Spinal cord (tissue), 10 donors: ENCODE measurements around the gene CELF5. TPM values are rescaled to one million over a fixed set of nuclear protein-coding genes. Genes with fewer than 3 reads are reported as not detected.

Experiments used
- DNase-seq, 6 donors: peaks; one replicate each; pipeline versions ENCODE4 v3.0.0 to v3.0.0-alpha.2; 2013 to 2015; ENCODE audit warnings: low spot score in 6 of 6, low read depth in 4 of 6
- H3K27ac ChIP-seq: one replicate; pipeline ENCODE4 v1.5.1; 2013; ENCODE audit warnings: low read depth, low read length, control low read depth
- H3K27me3 ChIP-seq: one replicate; pipeline ENCODE4 v1.6.1; 2013; ENCODE audit warnings: low read length; ENCODE audit not compliant: control insufficient read depth, insufficient read depth
- H3K36me3 ChIP-seq: one replicate; pipeline ENCODE4 v1.6.1; 2013; ENCODE audit warnings: low read length; ENCODE audit not compliant: control insufficient read depth, insufficient read depth
- H3K4me1 ChIP-seq: one replicate; pipeline ENCODE4 v1.6.1; 2013; ENCODE audit warnings: low read length; ENCODE audit not compliant: control insufficient read depth, insufficient read depth
- H3K4me3 ChIP-seq: one replicate; pipeline ENCODE4 v1.5.1; 2013; ENCODE audit warnings: low read depth, low read length, control low read depth
- H3K9me3 ChIP-seq: one replicate; pipeline ENCODE4 v1.6.1; 2013; ENCODE audit warnings: low read length; ENCODE audit not compliant: control insufficient read depth, insufficient read depth
- WGBS: methylation state at CpG from one replicate; pipeline ENCODE4 v1.1.5; 2013; ENCODE audit warnings: missing lambda C conversion rate; ENCODE audit not compliant: insufficient coverage; 5-methylcytosine and 5-hydroxymethylcytosine counted together
- polyA plus RNA-seq, 2 donors: library from polyadenylated mRNA; unstranded; fragments of 120-200 nt; gene quantifications; one replicate each; pipeline ENCODE4 v1.2.1, GENCODE V29; 2013; ENCODE audit not compliant: insufficient read length in 2 of 2
- total RNA-seq, 2 donors: library from RNA; depleted of rRNA in 1 of 2; stranded (reverse); fragments of 120-200 nt in 1 of 2; fragments of >200 nt in 1 of 2; gene quantifications; one replicate each; pipeline versions ENCODE4 v1.2.3 to v1.2.4, GENCODE V29; 2013 to 2014
- donor health status: healthy.

CELF5 gene
- total and polyA plus RNA-seq, 4 donors: 12.7 to 85.8 (median 50.4) TPM

DNA sequence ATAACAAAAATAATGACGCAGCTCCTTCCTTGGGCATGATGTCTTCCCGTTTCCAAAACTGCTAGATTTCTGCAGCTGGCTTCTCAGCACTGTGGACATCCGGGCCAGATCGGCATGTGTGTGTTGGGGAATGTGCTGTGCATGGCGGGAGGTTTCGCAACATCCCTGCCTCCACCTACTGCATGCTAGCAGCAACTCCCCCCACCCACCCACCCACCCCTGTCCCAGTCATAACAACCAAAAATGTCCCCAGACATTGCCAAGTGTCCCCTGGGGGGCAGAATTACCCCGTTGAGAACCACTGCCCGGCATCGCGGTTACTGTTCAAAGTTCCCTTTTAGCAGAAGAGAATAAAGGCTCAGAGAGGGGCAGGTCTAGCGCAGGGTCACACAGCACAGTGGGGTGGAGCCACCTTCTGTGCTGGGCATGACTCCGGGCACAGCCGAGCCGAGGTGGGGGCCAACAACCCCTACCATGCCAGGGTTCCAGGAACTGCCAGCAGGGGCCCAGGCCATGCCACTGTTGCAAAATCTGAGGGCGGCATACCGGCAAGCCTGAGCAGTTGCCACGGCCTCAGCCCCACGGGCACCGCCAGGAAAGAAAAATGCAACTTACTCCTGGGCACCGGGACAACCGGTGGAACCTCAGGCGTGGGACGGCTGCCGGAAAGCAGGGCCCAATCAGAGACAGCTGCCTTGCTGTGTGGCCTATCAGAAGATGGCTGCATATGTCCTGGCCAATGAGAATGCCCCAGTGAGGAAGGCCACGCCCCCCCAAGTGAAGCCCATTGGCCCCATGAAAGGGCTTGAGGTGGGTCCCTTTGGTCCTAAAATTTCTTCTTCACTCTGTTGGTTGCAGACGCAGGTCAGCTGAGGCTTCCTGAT is 119.4 kb downstream of the CELF5 start:
- 53% methylated on average over 20 of the region's 26 CpGs for WGBS
- Histone ChIP-seq H3K4me1 (peaks cover 23% of the 10 kb centered on the region), H3K36me3 (no peaks in the 10 kb centered on the region), H3K27ac (no peak overlapping the region), H3K9me3 (no peaks in the 10 kb centered on the region), H3K4me3 (no peak overlapping the region), H3K27me3 (peaks cover 3% of the 10 kb centered on the region)
- no peak for DNase-seq

DNA sequence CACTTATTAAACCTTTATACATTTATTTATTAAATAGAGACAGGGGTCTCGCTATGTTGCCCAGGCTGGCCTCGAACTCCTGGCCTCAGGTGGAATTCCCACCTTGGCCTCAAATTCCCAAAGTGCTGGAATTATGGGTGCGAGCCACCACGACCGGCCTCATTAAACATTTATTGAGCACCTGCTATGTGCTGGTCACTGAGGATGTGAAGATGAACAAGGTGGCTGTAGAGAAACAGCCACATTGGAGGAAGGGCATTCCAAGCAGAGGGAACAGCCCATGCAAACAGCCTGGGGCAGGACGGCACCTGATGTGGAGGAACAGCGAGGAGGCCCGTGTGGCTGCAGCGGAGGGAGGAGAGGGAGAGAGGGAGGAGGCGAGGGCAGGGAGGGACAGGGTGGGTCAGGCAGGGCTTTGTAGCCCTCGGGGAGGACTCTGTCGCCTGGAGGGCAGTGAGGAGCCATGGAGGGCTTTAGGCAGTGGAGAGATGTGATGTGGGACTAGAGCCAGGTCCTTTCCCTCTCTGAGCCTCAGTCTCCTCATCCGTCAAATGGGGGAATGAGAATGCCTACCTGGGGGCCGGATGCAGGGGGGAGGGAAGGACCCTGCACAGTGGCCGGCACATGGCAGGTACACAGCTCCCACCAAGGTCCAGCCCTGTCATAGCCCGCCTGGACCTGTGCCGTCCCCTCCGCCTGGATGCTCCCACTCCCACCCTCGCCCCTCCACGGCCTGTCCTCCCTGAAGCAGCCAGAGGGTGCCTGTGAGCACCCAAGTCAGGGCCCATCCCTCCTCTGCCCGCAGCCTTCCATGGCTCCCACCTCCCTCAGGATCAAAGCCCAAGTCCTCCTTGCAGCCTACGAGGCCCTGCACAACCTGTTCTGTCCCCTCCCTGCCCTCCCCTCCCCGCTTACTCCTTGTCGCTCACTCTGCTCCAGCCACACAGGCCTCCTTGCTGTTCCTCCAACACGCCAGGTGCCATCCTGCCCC is 120.4 kb downstream of the CELF5 start:
- Histone ChIP-seq H3K27me3 (peaks cover under 1% of the 10 kb centered on the region), H3K9me3 (no peaks in the 10 kb centered on the region), H3K4me1 (peaks cover 23% of the 10 kb centered on the region), H3K4me3 (no peak overlapping the region), H3K27ac (no peak overlapping the region), H3K36me3 (no peaks in the 10 kb centered on the region)
- DNase-seq: no peak
- 86% methylated on average over 18 of the region's 25 CpGs for WGBS

DNA sequence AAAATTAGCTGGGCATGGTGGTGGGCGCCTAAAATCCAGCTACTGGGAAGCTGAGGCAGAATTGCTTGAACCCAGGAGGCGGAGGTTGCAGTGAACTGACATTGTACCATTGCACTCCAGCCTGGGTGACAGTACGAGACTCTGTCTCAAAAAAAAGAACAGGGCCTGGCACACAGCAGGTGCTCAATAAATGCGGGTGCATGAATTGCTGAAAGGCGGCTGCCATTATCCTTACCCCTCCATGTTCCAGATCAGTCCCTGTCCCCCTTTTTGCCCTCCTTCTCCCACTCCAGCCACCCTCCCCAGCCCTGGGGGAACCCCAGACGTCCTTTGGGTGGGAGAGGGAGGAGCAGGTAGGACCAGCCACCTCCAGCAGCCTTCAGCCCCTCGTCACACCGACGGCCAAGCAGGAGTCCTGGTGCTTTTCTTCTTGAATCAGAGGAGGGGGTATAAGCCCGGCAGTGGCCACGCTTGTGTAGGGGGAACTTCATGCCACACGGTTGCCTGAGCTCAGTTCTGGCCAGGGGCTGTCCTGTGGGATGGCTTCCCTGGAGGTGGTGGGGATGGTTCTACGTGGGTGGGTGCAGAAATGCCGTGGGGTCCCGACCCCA is 121.5 kb downstream of the CELF5 start:
- Histone ChIP-seq H3K36me3 (no peaks in the 10 kb centered on the region), H3K27ac (peak overlapping the region; percentile 67), H3K27me3 (no peaks in the 10 kb centered on the region), H3K4me3 (no peak overlapping the region), H3K4me1 (peaks cover 23% of the 10 kb centered on the region), H3K9me3 (no peaks in the 10 kb centered on the region)
- WGBS: 51% methylated on average over 11 of the region's 15 CpGs
- no peak for DNase-seq

Other genes starting within 250 kb of the CELF5 start
- gene TLE6, start 247.1 kb upstream of the CELF5 start, total RNA-seq: 1 to 10 TPM; 1.6 to 5.0 TPM
- gene TLE6, start 247.1 kb upstream of the CELF5 start, polyA plus RNA-seq: 1 to 10 TPM; 4.6 to 4.7 TPM
- gene TLE2, start 195.4 kb upstream of the CELF5 start, total RNA-seq: 10 to 100 TPM; 14.9 to 26.4 TPM
- 100 to 1,000 TPM in 1 of 2 donors, 10 to 100 TPM in 1; 78.8 to 101 TPM for gene TLE2, start 195.4 kb upstream of the CELF5 start, polyA plus RNA-seq
- gene TLE5, start 162.2 kb upstream of the CELF5 start, total RNA-seq: 100 to 1,000 TPM; 124 to 273 TPM
- gene TLE5, start 162.2 kb upstream of the CELF5 start, polyA plus RNA-seq: 1,000 to 10,000 TPM in 1 of 2 donors, 100 to 1,000 TPM in 1; 884 to 1,010 TPM
- gene GNA11, start 130.3 kb upstream of the CELF5 start, total RNA-seq: 10 to 100 TPM; 39.3 to 45.4 TPM
- 10 to 100 TPM; 80.3 to 87.1 TPM for gene GNA11, start 130.3 kb upstream of the CELF5 start, polyA plus RNA-seq
- 1 to 10 TPM; 3.5 to 3.6 TPM for gene GNA15, start 88.6 kb upstream of the CELF5 start, total RNA-seq
- 1 to 10 TPM; 2.1 to 2.8 TPM for gene GNA15, start 88.6 kb upstream of the CELF5 start, polyA plus RNA-seq
- gene S1PR4, start 45.9 kb upstream of the CELF5 start, total RNA-seq: 1 to 10 TPM in 1 of 2 donors, under 1 TPM in 1; 0.88 to 2.6 TPM
- 1 to 10 TPM in 1 of 2 donors, under 1 TPM in 1; 0.32 to 1.7 TPM for gene S1PR4, start 45.9 kb upstream of the CELF5 start, polyA plus RNA-seq
- gene NCLN, start 38.7 kb upstream of the CELF5 start, total RNA-seq: 10 to 100 TPM; 12.1 to 22.0 TPM
- 10 to 100 TPM; 40.5 to 55.4 TPM for gene NCLN, start 38.7 kb upstream of the CELF5 start, polyA plus RNA-seq
- gene NFIC, start 141.9 kb downstream of the CELF5 start, total RNA-seq: 10 to 100 TPM; 17.2 to 26.1 TPM
- gene NFIC, start 141.9 kb downstream of the CELF5 start, polyA plus RNA-seq: 10 to 100 TPM; 54.7 to 56.2 TPM